Keratinocyte (primary cell): ENCODE results near the gene ZC3H18.

Experiments
- CTCF ChIP-seq, 3 experiments: IDR thresholded peaks in 1 of 3; conservative IDR thresholded peaks in 1 of 3; optimal IDR thresholded peaks in 1 of 3; 2 replicates in 2 of 3; 3 replicates in 1 of 3; pipeline versions ENCODE3 to v1.5.1; 2011; ENCODE audit warnings: low read length in 3 of 3, mild to moderate bottlenecking in 3 of 3, moderate library complexity in 2 of 3, control low read depth in 1 of 3, inconsistent platforms in 1 of 3; ENCODE audit not compliant: insufficient read depth in 2 of 3; ENCODE audit errors: extremely low read depth in 1 of 3
- EZH2 ChIP-seq: IDR thresholded peaks from one replicate; pipeline ENCODE4 v1.6.1; 2012; ENCODE audit warnings: inconsistent platforms, mild to moderate bottlenecking, low read length, moderate library complexity

- TF ChIP-seq CTCF (optimal IDR thresholded peaks at IDR 0.05 in 1 of 3, IDR thresholded peaks at IDR 0.05 in 1 of 3, conservative IDR thresholded peaks at IDR 0.05 in 1 of 3; ENCODE audit: extremely low read depth in 1 of 3, insufficient read depth in 2 of 3, low read length in 3 of 3), result peak in 1 of 3 experiments; percentile 6
- no peak for TF ChIP-seq EZH2
Observed at GRCh38 chr16:88613293-88613692, 43.1 kb downstream of the ZC3H18 start.
